Inflammatory macrophage treated with lipopolysaccharide for 4 hours (primary cell): ENCODE data around the gene LIPM.
A peak's percentile ranks its signal among the peaks of the same experiment; 100 is the strongest.

Source experiments
- DNase-seq: peaks from one replicate; pipeline ENCODE4 v3.0.0-alpha.2; 2020

The LIPM gene

DNA sequence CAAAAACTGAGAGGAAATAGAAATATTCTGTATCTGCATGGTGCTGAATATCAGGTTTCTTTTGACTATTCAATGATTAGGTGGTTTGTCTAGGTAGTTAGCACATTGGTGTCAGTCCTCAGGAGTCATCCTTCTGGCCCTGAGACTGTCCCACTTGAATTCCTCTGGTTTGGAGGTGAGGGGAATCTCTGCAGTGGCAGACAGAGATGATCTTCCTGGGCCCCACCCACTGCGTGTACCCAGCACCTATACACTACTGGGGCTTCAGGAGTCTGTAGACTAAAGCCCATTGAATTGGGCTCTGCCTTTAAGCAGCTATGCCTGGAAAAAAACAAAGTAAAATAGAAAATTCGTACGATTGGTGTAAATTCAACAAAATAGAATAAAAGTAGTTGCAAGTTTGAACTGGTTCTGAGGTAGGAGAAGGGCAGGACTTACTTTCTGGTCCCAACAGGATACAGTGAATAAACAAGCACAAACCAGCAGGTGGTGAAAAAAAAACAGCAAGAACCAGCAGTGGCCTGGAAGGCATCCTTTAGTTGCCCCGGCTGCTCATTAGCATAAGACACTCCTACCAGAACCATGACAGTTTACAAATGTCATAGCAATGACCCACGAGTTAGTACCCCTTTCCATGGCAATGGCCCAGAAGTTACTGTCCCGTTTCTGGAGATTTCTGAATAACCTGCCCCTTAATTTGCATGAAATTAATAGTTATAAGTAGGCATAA, 1.7 kb downstream of the LIPM start:
- no peak for DNase-seq

DNA sequence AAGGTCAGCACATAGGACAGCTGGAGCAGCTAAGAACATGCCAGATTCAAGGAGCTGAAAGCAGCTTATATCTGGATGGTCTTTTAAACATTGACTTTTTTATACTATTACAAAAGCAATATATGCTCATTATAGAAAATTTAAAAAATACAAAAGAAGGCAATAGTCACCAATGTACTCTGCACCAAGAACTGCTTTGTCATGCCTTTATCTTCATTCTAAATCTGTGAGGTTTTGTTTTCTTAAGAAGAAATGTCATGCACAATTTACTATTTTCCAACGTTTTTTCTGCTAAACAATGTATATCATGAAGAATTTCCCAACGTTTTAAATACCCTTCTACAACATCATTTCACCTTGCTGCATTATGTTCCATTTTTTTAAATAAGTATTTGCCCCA, 2.8 kb downstream of the LIPM start:
- DNase-seq = no peak

DNA sequence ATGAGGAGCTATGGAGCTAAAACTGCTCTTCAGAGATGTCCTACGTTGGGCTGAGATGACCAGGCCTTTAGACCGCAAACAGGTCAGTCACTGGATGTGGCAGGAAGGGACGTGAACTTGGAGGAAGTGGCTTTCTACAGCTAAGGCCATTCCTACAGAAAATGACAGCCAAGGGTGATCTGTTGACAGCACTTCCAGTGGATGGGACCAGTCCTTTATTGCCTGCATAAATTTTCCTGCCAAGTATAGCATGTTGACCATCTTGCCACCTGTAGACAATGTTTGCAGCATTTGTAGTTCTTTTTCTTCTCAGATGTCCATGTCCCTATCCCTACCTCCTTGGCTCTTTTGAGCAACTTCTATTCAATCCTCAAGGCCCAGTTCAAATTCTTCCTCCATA, 3.4 kb downstream of the LIPM start:
- no peak for DNase-seq

DNA sequence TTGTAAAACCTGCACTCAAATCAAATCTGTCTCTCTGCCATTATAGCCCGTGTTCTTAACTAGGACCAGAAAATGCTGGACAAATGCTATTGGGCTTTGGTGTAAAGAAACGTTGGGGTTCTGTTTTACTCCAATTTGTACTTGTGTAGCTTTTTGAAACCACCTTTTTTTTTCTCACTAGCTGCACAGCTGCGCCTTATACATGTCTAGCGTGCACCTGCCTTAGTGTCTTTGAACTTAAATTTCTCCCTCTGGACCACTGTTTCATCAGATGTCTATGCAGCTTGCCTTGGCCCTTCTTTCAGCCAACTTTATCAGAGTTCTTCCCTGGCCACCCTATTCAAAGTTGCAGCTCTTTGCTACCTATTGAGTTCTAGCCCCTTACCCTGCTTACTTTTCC, 7.1 kb downstream of the LIPM start:
- DNase-seq = no peak

DNA sequence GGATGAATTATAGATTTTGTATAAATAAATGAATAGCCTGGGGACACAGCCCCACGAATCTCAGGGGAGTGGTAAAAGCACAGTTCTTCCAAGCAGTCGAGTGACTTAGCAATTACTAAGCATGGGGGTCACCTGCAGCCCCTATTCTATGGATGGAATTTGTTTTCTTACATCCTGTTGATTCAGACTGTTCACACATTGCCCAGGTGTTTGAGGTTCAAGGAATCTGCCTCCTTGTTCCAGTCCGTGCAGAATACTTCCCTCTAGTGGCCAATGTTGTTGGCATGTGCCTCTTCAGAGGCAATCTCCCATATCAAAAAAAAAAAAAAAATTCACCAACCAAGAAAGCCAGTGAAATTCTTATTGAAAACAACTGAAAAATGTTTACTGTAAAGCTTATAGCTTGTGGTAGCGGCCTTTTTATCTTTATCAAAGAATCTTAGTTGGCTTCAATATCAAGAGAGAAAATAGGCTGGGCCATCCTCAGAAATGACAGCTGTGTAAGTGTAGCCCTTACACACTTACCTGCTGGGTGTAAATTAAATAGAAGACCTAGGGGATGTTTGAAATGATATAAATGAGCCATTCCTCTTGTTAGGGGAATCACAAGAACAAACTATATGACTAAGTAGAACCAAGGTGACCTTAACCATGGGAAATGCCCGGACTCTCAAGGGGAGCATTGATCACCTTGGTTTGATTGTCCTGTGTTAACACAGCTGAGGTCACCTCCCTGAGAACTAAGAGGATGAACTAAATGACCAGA, 7.8 kb downstream of the LIPM start:
- DNase-seq = peak; percentile 61

DNA sequence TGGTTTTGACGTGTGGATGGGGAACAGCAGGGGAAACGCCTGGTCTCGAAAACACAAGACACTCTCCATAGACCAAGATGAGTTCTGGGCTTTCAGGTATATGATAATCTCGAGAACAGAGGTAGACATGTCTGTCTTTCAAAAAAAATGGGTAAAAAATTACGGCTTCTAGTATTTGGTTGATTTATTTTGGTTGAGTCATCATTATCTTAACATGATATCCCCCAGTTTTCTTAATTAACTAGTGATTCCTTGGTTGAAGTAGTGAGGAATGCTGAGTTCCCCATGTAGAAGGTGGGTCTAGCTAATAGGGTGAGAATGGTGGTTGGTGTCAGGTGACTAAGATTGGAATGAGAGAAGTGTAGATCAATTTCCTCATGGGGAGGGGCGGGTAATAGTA, 10.7 kb downstream of the LIPM start:
- no peak for DNase-seq

DNA sequence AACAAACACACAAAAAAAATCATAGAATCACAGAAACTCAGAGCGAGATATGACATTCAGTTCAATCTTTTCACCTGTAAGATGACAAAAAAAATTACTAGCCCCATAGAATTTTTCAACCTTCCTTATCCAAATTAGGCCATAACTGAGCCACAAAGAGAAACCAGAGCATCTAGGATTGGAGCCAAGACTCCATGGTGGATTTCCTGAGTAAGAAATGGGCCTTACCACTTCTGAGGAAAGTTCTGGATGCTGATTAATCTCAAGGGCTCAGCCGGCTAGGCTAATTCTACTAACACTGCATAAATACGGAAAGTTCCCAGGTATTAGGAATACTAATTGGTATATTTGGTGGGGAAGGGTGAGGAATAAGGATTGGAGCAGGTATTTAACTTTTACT, 16.8 kb downstream of the LIPM start:
- DNase-seq = no peak

DNA sequence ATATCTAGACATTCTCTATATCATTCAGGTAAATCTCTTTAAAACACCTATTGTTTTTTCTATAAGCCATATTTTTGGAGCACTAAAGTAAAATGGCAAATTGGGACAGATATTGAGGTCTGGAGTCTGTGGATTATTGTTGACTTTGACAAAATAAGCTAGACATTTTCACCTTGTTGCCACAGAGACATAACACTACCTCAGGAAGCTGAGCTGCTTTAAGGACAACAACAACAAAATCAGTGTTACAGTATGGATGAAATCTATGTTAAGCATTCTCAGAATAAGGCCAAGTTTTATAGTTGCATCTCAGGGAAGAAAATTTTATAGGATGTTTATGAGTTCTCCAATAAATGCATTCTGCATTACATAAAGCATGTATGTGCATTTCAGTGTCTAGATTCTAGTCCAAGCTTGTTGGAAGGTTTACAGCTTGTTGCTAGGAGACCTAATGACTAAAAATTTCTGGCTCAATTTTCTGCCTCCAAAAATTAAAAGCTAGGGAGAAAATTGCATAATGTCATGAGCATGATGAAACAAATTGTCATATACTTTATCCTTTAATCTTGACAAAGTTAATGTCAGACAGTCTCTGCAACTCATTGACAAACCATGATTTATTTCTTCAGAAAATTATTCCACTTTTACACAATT, 18.3 kb downstream of the LIPM start:
- peak; percentile 27 for DNase-seq

DNA sequence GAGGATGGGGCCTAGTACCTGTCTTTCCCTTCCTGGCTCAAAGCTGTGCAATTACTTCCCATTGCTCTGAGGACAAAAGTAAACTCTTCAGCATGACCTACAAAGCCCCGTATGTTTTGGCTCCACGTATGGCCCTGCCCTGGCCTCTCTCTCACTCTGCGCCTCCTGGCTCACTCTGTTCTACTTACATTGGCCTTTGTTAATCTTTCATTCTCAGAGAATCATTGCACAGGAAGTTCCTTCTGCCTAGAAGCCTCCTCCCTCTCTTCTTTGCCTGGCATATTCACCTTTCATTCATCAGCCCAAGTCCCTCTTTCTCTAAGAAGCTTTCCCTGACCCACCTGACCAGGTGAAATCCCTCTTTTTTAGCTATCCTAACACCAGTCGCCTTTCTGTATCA, 23.9 kb downstream of the LIPM start:
- DNase-seq = no peak

DNA sequence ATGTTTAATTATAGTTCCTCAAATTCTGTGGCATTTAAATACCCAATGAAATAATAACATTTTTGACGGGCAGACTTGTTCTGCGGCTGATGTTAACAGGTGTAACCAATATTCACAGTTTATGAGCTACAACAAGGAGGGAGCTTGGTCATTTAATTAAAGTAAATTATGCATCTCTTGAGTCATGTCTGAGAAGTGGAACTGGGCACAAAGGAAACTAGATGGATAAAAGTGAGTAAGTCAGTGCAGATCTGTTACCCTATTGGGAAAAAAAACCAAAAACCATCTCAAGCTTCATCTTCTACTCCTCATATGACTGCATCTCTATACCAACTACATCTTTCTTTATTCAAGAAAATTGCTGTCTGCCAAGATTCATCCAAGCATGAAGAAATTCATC, 25.1 kb downstream of the LIPM start:
- no peak for DNase-seq

DNA sequence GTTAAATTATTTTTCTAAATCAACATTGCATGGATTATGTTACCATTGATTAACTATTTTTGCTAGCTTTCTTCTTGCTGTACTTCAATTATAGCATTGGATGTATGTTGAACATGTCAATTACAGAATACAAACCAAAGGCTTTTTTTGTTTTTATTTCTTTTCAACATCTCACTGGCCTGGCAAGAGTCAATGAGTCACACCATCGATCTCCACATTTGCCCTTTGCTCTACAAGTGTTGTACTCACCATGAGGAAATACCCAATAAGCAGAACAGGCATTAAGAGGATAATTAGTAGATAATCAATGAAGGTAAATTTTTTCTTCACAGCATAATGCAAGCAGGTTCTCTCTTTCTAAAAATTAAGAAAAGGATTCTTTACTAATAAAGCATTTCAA, 25.8 kb downstream of the LIPM start:
- no peak for DNase-seq

DNA sequence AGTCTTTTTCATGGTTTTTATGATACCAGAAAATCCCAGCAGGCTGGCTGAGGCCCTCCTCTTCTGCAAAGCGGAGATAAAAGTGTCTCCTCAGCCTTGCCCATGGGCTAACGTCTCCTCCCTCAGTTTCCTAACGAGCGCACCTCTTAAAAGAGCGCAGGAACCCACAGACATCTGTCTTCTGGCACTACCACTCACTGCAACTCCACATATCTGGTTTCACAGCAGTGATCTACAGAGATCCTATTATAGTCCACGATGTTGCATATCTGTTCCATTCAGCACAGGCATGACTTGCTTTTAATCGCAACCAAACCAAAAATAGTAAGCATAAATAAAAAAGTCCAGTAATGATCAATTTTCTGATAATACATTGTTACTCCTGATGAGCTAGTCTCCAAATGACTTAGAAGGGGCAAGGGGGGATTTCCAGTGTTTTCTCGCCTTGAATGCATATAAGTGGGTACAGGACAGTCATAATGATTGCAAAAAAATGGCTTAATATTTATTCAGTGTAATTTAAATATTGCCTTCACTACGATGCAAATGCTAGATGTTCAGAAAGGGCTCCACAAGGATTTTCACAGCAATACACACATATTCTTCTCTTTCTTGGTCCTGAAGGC, 28.2 kb downstream of the LIPM start:
- no peak for DNase-seq

DNA sequence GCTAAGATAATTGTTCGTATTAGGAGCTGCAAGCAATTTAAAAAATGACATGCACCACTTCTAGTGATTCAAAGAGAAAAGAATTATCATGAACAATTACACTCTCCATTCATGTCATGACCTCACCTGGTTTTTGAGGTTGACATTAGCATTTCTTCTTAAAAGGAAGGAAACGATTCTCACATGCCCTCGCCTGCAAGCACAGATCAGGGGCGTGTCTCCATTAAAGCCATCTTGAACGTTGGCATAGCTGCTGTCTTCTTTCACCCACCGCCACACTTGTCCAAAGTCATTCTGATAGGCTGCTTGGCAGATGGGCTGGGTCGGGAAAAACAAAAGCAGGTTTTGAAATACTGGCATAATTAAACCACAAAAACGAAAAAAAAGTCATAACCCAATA, 29.2 kb downstream of the LIPM start:
- no peak for DNase-seq

DNA sequence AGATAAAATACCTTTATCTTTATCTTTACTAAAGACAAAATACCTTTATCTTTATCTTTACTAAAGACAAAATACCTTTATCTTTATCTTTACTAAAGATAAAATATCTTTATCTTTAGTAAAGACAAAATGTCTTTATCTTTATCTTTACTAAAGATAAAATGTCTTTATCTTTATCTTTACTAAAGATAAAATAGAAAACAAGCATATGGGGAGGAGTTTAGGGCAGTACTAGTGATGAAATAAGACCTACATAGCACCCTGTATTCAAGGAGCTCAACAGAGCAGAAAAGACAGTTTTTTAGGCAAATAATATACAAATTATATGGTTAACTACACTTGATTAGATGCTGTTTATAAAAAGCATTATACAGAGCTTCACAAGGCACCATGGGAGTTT, 29.8 kb downstream of the LIPM start:
- no peak for DNase-seq

DNA sequence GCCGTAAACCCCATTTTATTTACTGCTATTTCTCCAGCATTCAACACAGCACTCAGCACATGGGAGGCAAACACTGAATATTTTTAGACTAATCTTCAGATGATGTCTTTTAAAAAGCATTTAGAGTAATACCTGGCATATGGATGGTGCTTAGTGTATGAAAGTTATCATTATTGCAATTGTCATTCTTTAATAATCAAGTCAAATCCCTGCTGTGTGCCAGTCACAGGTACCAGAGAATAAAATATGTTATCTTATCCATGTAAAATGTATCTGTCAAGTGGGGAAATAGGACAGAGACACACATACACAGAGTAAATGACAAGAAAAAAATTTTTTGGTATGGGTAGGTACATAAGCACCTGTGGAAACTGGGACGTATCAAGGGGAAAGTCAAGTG, 30.6 kb downstream of the LIPM start:
- DNase-seq = no peak

DNA sequence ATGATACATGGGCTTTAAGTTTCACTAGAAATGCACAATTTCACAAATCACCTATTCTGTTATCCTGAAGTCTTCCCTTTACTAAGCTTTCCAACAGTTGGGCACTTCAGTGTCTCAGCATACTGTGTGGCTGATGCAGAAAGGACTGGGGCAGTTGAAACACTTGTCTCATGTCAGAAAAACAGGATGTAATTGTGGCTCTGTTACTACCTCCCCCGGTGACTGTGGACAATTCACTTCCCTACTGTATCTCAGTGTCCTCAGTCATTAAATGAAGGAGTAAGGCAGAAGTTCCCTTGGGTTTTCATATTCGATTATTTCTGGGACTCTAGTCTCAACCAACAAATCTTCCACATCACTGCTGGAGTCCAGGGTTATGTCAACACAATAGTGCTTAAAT, 31.2 kb downstream of the LIPM start:
- DNase-seq = peak; percentile 79

DNA sequence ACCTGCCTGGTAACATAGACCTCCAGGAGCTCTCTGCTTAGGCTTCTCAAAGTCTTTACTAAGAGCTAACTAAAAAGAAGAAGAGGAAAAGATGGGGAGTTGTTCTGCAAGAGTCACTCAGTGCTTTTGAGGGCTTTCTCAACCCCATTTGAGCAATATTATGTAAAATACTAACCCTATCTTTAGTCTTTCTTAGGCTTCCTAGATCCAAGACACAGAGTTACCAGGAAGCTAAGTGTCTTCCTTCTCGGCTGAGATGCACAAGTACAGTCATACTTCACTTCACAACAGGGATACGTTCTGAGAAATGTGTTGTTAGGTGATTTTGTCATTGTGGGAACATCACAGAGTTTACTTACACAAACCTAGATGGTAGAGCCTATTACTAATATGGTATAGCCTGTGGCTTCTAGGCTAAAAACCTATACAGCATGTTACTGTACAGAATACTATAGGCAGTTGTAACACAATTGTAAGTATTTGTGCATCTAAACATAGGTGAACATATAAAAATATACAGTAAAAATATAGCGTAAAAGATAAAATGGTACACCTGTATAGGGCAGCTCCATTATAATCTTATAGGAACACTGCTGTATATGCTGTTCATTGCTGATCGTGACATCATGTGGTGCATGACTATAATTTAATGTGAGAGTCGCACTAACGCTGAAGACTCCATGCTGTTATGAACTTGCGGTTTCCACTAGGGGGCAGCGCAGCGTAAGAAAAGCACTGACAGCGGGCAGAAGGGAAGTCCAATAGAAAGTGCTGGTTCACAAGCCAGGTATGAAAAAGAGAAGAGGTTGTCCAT, 32.8 kb downstream of the LIPM start:
- DNase-seq = peak; percentile 89

DNA sequence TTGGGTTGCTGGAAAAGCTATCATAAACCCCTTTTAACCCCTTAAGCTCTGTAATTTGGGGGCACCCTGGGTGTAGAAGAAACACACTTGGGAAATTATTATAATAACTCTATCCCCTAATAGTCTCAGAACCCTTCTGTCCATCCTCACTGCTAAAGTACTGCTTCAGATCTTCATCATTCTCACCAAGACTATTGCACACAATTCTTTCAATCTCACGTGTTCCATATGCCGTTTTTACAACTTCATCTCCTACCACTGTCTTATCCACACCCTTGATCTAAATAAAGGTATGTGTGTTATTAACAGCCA, 33.3 kb downstream of the LIPM start:
- no peak for DNase-seq

DNA sequence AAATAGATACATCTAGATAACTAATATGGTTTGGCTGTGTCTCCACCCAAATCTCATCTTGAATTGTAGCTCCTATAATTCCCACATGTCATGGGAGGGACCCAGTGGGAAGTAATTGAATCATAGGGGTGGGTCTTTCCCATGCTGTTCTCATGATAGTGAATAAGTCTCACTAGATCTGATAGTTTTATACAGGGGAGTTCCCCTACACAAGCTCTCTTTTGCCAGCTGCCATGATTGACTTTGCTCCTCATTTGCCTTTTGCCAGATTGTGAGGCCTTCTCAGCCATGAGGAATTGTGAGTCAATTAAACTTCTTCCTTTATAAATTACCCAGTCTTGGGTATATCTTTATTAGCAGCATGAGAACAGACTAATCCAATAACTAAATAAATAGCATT, 35.1 kb downstream of the LIPM start:
- DNase-seq = peak; percentile 77

DNA sequence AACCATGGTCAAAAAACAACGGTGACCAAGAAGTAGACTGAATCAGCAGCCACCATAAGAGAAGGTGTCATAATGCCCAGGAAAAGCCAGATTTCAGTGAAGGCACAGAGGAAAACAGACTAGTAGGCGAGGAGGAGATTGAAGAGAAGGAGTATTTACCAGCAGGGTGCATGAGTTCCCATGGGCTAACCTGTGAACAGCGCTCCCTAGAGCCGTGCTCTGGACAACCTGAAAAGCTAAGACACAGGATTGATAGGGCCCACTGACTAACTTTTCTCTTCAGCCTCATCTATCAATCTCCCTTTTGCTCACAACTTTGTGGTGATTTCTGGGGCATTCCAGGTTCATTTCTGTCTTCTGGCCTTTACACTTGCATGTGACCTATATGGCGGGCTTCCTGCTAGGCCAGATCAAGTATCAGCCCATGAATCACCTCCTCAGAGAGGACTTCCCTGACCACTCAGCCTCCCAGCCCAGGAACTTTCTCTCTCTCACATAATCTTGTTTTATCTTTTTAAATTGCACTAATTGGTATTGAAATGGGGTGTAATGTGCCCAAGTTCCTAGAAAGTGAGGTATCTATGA, 36.3 kb downstream of the LIPM start:
- peak; percentile 57 for DNase-seq

DNA sequence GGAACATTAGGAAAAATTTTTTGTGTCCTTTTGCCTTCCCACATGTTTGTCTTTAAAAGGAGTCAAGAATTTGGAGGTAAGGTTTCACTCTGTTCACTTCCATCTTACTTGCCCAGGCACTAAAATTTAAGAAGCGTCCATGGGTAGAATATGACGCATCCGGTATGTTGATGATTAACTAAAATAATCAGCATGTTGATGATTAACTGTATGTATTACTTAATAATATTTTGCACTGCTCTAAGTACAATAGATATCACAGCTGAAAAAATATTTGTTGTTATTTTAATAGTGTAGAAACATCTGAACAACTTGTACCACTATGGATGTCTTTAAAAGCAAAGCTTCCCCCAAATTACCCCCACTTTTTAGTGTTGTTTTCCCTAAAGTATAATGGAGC, 37.6 kb downstream of the LIPM start:
- DNase-seq = no peak

DNA sequence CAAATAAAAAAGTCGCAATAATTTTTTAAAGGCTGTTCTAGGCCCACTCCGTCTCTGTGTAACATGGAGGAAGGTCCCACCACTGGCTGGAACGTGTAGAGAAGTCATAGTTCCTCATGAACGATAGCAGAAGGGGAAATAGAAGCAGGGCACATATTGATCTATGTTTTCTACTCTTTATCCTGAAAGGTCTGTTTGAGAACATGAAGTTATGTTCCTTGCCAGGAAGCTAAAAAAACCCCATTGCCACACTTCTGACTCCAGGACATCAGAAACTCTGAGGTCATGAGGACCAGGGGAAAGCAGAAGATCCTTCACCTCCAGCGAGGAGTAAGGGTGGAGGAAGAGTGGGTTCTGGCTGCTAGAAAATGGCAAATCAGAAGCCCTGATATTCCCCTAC, 38.4 kb downstream of the LIPM start:
- peak; percentile 70 for DNase-seq
